HG03520 (cell line): ENCODE measurements around the gene NEDD9.

Source experiments
- ATAC-seq: cut with Tn5 transposase; IDR thresholded peaks from one replicate; pipeline ENCODE4 v1.9.1; 2021; ENCODE audit warnings: mild to moderate bottlenecking, moderate library complexity; ENCODE audit not compliant: unreplicated experiment

Gene NEDD9

DNA sequence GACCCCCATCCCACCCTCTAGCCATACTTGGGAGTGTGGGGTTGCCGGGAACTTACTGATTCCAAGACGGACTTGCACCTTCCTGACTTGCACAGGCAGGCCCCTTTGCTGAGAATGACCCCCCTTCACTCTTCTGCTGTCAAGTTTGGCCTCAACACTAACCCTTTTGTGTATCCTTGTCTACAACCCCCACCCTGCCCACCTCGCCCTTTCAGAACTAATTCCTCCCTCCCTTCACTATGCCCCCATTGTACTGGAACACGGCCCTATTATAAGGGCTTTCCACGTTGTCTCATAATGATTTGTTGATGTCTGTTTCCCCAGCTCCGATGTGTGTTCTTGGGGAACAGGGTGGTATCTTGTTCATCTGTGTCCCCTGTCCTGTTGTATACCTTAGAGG is 4.4 kb upstream of the NEDD9 start:
- ATAC-seq = no peak

- ATAC-seq = peak; percentile 26
These were observed 3.7 kb upstream of the NEDD9 start for GRCh38 chr6:11236076-11236750.

DNA sequence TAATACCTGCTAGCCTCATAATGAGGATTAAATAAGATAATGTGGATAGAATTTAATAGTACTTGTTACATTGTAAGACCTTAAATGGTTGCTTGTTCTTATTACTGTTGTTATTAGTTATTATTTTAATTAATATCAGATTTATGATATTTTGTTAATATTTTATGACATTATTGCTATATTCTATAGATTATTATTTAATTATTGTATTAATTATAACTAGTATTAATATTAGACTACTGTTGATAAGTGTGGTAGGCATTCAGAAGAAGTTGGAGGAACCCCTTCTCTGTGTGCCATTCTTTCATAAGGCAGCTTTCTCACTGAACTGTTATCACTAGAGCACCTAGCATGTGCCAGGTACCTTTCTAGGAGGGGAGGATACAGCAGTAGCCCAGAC is 2.6 kb upstream of the NEDD9 start:
- ATAC-seq = no peak

DNA sequence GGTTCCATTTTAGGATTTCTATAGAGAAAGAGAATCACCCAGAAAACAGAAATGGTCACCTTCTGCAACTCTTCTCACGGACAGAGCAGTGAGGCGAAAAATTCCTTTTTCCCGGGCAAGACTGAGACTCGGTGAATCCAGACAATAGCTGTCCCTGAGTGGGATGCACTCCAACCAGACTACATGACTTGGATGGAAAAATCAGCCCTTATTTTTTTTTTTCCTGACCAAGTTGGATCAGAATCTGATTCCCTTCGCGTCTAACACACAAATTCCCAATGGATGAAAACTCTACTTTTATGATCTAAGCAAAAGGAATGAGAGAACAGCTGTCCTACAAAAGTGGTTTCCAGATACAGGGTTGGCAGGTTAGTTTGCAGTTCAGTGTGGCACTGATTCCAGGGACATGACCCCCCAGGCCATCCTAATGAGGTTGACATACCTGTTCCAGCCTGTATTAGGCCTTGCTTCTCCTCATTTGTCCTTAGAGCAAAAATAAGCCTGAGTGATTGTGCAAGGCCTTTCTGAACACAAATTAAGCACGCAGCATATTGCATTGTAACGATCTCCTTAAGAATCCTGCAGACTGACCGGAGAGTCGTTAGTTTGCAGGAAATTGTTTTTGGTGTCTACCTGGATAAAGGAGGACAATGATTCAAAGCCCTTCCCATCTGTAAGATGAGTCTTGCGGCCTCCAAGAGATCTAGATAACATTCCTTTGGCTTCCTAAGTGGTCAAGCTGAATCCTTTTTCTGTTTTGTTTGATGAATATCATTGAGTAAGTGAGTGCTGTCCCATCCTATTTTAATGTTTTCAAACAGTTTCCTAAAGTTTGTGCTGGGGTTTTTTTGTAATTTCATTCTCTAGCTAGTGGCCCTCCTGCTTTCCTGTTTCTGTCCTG is 1.5 kb upstream of the NEDD9 start:
- ATAC-seq = no peak

- ATAC-seq = peak; percentile 14
These were observed 530 bp upstream of the NEDD9 start for GRCh38 chr6:11232770-11233626.

DNA sequence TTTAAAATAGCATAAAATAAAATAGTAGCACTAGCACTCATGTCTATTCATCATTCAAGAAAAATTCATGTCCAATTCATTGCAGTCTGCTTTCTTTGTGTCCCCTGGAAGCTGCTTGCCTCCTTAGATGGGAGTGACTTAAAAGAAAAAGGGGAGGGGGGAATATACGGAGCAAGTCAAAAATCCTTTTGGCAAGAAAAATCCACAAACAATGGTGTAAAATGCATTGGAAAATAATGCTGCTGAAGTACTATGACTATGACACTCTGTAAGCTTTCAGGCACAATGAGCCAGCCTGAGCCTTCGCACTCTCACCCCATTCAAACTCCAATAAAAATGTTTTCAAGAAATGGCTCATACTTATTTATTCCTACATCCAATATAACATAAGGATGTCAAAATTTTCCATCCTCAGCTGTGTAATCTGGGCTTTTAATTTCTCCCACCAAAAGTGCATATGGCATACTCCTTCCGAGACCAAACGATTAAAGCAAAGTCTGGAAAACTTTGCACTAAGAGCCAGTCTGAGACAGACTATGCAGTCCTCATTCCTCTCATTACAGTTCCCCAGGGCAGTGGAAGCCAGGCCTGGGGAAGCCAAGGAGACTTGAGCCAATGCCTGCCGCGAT is 790 bp downstream of the NEDD9 start:
- ATAC-seq = no peak

DNA sequence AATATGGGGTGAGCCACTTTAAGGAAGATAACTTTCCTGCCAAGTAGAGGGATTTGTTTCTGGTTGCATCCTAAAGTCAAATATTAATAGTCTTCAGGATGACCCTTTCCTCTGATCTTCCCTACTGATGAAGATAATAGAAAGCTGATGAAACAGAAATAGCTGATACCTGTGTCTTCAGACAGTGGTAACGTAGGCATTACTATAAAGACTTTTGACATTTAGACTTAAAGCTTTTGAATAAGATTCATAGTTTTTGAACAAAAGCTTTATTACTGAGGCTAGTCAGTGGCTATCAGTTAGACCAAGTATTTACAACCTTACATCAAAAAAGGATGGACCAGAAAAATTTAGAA is 1.4 kb downstream of the NEDD9 start:
- no peak for ATAC-seq

GRCh38 chr6:11230158-11231107 is 2.0 kb downstream of the NEDD9 start:
- no peak for ATAC-seq

DNA sequence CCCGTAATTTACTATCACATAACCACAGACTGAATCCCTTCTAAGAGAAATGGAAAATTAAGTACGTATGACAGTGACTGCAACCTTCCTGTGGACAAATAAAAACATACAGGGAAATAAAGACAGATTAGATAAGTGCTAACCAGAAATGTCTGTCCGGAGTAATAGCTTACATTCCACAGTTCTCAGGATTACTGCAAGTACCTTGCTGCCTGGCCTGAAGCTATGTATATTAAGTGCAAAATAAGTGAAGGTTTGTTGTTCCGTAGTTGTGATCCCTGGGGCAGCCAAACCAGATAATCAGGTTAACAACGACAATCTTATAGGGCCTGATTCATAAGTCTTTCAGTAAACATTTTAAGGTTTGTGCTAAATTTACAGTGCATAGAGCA is 2.8 kb downstream of the NEDD9 start:
- ATAC-seq = no peak

DNA sequence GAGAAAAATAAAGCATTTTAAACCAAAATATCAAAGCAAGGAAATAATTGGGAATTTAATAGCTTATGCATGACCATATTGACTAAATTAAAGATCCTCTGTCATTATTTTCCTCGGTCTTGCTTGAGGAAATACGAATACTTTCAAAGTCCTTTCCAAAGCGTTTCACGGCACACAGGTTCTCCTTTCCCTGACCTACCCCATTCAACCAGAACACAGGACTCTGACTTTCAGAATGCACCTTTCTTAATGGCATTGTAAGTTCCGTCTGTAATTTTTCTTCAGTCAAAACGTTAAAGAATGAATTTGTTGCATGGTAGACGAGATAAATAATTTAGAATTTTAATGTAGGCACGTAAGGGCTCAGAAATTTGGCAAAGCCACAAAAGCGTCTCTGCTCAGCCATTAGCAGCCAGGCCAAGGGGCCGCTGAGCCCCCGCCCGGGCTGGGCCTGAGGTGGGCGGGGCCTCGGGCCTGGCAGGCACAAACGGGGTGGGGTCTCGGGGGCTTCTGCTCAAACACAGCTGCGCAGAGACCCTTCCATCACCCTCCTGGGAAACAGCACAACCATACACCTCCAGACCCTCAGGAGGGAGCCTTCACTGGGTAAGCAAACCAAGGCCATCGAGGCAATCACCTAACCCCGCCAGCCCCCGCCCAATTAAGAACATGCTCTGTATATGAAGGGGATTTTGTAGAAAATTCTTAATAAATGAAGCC is 3.4 kb downstream of the NEDD9 start:
- no peak for ATAC-seq

DNA sequence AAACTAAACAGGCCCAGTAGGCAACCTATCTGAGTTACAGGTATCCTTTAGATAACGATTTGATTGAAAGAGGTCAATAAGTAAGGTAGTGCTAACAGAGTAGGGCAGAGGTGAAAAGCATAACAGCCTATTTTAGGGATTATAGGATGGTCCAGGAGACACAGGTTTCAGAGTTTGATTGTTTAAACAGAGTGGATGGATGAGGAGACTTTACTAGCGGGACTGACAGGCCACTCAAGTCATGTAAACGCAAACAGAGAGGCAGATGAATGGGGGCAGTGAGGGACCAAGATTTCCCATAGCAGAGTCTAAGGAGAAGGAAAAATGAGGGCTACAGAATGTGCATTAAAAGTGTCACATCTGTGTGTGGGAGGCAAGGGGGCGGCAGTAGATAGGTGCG is 4.8 kb downstream of the NEDD9 start:
- no peak for ATAC-seq

- ATAC-seq = no peak
These were observed 6.5 kb downstream of the NEDD9 start for GRCh38 chr6:11226005-11226404.

DNA sequence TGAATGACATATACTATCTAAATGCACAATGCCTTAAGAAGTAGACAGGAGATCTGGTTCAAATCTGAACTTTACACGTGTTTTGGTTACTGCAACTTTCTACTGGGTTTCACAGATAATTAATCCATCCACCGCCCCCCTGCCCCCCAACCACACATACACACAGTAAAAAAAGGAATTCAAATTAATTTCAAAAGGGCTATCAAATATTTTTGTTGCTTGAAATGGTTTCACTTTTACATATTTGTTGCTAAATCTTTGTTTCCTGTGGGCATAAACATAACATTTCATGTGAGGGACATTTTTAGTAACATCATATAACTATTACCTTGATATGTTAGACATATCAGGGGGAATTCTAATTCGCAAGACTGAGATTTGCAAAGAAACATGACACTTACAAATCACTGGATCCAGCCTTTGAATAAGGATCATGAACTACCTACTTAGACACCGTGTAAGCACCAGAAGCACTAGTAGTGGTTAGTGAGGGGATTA is 7.5 kb downstream of the NEDD9 start:
- no peak for ATAC-seq

GRCh38 chr6:11224252-11224965 is 8.1 kb downstream of the NEDD9 start:
- peak; percentile 64 for ATAC-seq

- no peak for ATAC-seq
These were observed 9.1 kb downstream of the NEDD9 start for GRCh38 chr6:11223286-11223864.

GRCh38 chr6:11222385-11223277 is 9.8 kb downstream of the NEDD9 start:
- no peak for ATAC-seq
